Body of pancreas (tissue), 4 donors: ENCODE measurements around the gene ERICH2.

Source experiments
- CTCF ChIP-seq, 7 experiments: fragments of 450-650 bp in 4 of 7; fragments of 200-600 bp in 3 of 7; sonication (generic) in 3 of 7; IDR thresholded peaks; one replicate each; pipeline ENCODE4 v1.5.1; 2016 to 2019; ENCODE audit warnings: antibody characterized with exemption in 7 of 7
- POLR2A ChIP-seq, 3 donors: fragments of 450-650 bp; IDR thresholded peaks; one replicate each; pipeline ENCODE4 v1.6.1; 2016; ENCODE audit warnings: antibody characterized with exemption in 3 of 3, mild to moderate bottlenecking in 2 of 3

DNA sequence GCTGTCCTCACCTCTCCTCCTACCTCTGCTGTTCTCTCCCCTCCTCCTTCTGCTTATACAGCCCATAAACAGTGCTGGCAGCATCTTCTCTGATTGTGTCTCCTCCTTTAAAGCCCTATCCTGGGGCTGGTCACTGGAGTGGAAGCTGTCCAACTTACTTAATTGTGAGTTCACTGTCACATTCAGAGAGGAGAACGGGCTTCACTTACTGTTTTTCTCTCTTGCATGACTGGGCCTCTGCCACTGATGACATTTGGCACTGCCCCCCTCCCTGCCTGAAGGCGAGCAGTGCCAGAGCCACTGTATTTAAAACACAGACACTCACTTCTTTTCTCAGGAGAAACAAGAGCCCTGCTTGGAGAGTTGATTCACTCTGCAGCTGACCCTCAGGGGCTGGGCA is 58.9 kb downstream of the ERICH2 start:
- TF ChIP-seq CTCF (IDR thresholded peaks at IDR 0.05) = no peak
- no peak for TF ChIP-seq POLR2A (IDR thresholded peaks at IDR 0.05)
